Trophoblast cell (in vitro differentiated cells and primary cell): Measurements from ENCODE around the gene BLNK.

Experiments used
- DNase-seq, 2 donors: peaks; one replicate each; pipeline ENCODE4 v3.0.0-alpha.2; 2016
- H2AFZ ChIP-seq: 2 replicates; pipeline ENCODE4 v1.6.1; 2013; ENCODE audit warnings: low read length, moderate library complexity, mild to moderate bottlenecking; ENCODE audit not compliant: insufficient read depth, poor library complexity
- H2AK5ac ChIP-seq: 2 replicates; pipeline ENCODE4 v1.6.1; 2013; ENCODE audit warnings: mild to moderate bottlenecking, low read length
- H2BK120ac ChIP-seq: 2 replicates; pipeline ENCODE4 v1.6.1; 2013; ENCODE audit warnings: low read length, mild to moderate bottlenecking, moderate library complexity; ENCODE audit not compliant: insufficient read depth, poor library complexity
- H2BK12ac ChIP-seq: 2 replicates; pipeline ENCODE4 v1.6.1; 2013; ENCODE audit warnings: mild to moderate bottlenecking, low read length, moderate library complexity
- H2BK5ac ChIP-seq: 2 replicates; pipeline ENCODE4 v1.6.1; 2013; ENCODE audit warnings: low read length, low read depth, moderate library complexity, mild to moderate bottlenecking; ENCODE audit not compliant: poor library complexity
- H3K14ac ChIP-seq: 2 replicates; pipeline ENCODE4 v1.6.1; 2013; ENCODE audit warnings: mild to moderate bottlenecking, low read length
- H3K18ac ChIP-seq: 2 replicates; pipeline ENCODE4 v1.6.1; 2013; ENCODE audit warnings: mild to moderate bottlenecking, low read length
- H3K23ac ChIP-seq: 2 replicates; pipeline ENCODE4 v1.6.1; 2013; ENCODE audit warnings: low read length
- H3K27ac ChIP-seq: 2 replicates; pipeline ENCODE4 v1.5.1; 2013; ENCODE audit warnings: low read depth, mild to moderate bottlenecking, inconsistent platforms, low read length, moderate library complexity
- H3K27me3 ChIP-seq: 2 replicates; pipeline ENCODE4 v1.6.1; 2013; ENCODE audit warnings: inconsistent platforms, mild to moderate bottlenecking, low read length, moderate library complexity; ENCODE audit not compliant: insufficient read depth
- H3K36me3 ChIP-seq, 2 experiments: 1 replicate in 1 of 2; 2 replicates in 1 of 2; pipeline ENCODE4 v1.6.1; 2013; ENCODE audit warnings: low read length in 2 of 2, mild to moderate bottlenecking in 2 of 2, moderate library complexity in 1 of 2; ENCODE audit not compliant: insufficient read depth in 2 of 2, control insufficient read depth in 1 of 2
- H3K4ac ChIP-seq: 2 replicates; pipeline ENCODE4 v1.6.1; 2013; ENCODE audit warnings: low read depth, mild to moderate bottlenecking, low read length, moderate library complexity
- H3K4me1 ChIP-seq, 2 experiments: 1 replicate in 1 of 2; 2 replicates in 1 of 2; pipeline ENCODE4 v1.6.1; 2013; ENCODE audit warnings: low read length in 2 of 2, mild to moderate bottlenecking in 2 of 2, moderate library complexity in 1 of 2; ENCODE audit not compliant: insufficient read depth in 2 of 2, control insufficient read depth in 1 of 2
- H3K4me2 ChIP-seq: 2 replicates; pipeline ENCODE4 v1.6.1; 2013; ENCODE audit warnings: inconsistent platforms, mild to moderate bottlenecking, low read length, moderate library complexity
- H3K4me3 ChIP-seq: 2 replicates; pipeline ENCODE4 v1.5.1; 2013; ENCODE audit warnings: mild to moderate bottlenecking, low read depth, low read length, inconsistent platforms
- H3K79me1 ChIP-seq: one replicate; pipeline ENCODE4 v1.6.1; 2013; ENCODE audit warnings: low read length
- H3K79me2 ChIP-seq: 2 replicates; pipeline ENCODE4 v1.6.1; 2013; ENCODE audit warnings: low read length, mild to moderate bottlenecking; ENCODE audit not compliant: control insufficient read depth, insufficient read depth, poor library complexity
- H3K9ac ChIP-seq: 2 replicates; pipeline ENCODE4 v1.6.1; 2013; ENCODE audit warnings: mild to moderate bottlenecking, low read length
- H3K9me3 ChIP-seq: 2 replicates; pipeline ENCODE4 v1.6.1; 2013; ENCODE audit warnings: low read depth, mild to moderate bottlenecking, control low read depth, inconsistent platforms, low read length; ENCODE audit not compliant: insufficient read depth
- H4K12ac ChIP-seq: 2 replicates; pipeline ENCODE4 v1.6.1; 2013; ENCODE audit warnings: low read depth, mild to moderate bottlenecking, low read length, moderate library complexity
- H4K8ac ChIP-seq: 2 replicates; pipeline ENCODE4 v1.6.1; 2013; ENCODE audit warnings: low read depth, mild to moderate bottlenecking, low read length, moderate library complexity
- H4K91ac ChIP-seq: one replicate; pipeline ENCODE4 v1.6.1; 2013; ENCODE audit warnings: low read depth, mild to moderate bottlenecking, low read length, moderate library complexity
- WGBS: extraction: QIAGEN DNeasy Blood & Tissue Kit; methylation state at CpG from one replicate; pipeline ENCODE4 v1.1.7; 2013; ENCODE audit warnings: missing lambda C conversion rate; ENCODE audit not compliant: insufficient read length, insufficient coverage; ENCODE audit errors: extremely low coverage; 5-methylcytosine and 5-hydroxymethylcytosine counted together

The BLNK gene

GRCh38 chr10:96299383-96299782, 28.0 kb upstream of the BLNK start:
- H3K4me3 ChIP-seq, result no peak overlapping the region
- no peak overlapping the region for H2AFZ ChIP-seq
- no peak overlapping the region for H4K8ac ChIP-seq
- no peak overlapping the region for H2BK12ac ChIP-seq
- H3K23ac ChIP-seq, result no peak overlapping the region
- no peak overlapping the region for H2BK120ac ChIP-seq
- H3K36me3 ChIP-seq, result no peaks in the 10 kb centered on the region
- peaks cover 0 to 7% of the 10 kb centered on the region in 2 experiments for H3K4me1 ChIP-seq
- H3K79me1 ChIP-seq, result peaks cover 1% of the 10 kb centered on the region
- H3K4ac ChIP-seq, result no peak overlapping the region
- no peak overlapping the region for H3K14ac ChIP-seq
- no peak overlapping the region for H3K18ac ChIP-seq
- no peak overlapping the region for H2AK5ac ChIP-seq
- no peak for DNase-seq
- no peak overlapping the region for H4K91ac ChIP-seq
- no CpG with 5 or more reads among the region's 5 CpGs for WGBS
- no peak overlapping the region for H3K4me2 ChIP-seq
- no peaks in the 10 kb centered on the region for H3K79me2 ChIP-seq
- no peaks in the 10 kb centered on the region for H3K9me3 ChIP-seq
- H3K27me3 ChIP-seq, result no peaks in the 10 kb centered on the region
- H3K27ac ChIP-seq, result no peak overlapping the region
- H4K12ac ChIP-seq, result no peak overlapping the region
- H2BK5ac ChIP-seq, result no peak overlapping the region
- no peak overlapping the region for H3K9ac ChIP-seq

- Histone ChIP-seq H3K36me3 (no peaks in the 10 kb centered on the region), H2AK5ac (no peak overlapping the region), H3K79me1 (peaks cover 1% of the 10 kb centered on the region), H3K9ac (no peak overlapping the region), H3K27ac (no peak overlapping the region), H3K4me2 (no peak overlapping the region), H3K4ac (no peak overlapping the region), H3K18ac (no peak overlapping the region), H4K8ac (no peak overlapping the region), H3K23ac (no peak overlapping the region), H4K12ac (no peak overlapping the region), H3K27me3 (no peaks in the 10 kb centered on the region), H2BK5ac (no peak overlapping the region), H2AFZ (no peak overlapping the region), H3K14ac (no peak overlapping the region), H3K9me3 (no peaks in the 10 kb centered on the region), H2BK12ac (no peak overlapping the region), H4K91ac (no peak overlapping the region), H3K4me1 (peaks cover 0 to 7% of the 10 kb centered on the region in 2 experiments), H2BK120ac (no peak overlapping the region), H3K4me3 (no peak overlapping the region), H3K79me2 (no peaks in the 10 kb centered on the region)
- no peak for DNase-seq
- WGBS, result no CpG with 5 or more reads among the region's 3 CpGs
Measured at GRCh38 chr10:96298362-96298761, 27.0 kb upstream of the BLNK start.

GRCh38 chr10:96297486-96297885, 26.1 kb upstream of the BLNK start:
- WGBS, result no CpG with 5 or more reads among the region's 2 CpGs
- Histone ChIP-seq H3K14ac (no peak overlapping the region), H3K4me3 (no peak overlapping the region), H4K8ac (no peak overlapping the region), H3K4me2 (no peak overlapping the region), H2AK5ac (no peak overlapping the region), H4K91ac (no peak overlapping the region), H3K18ac (no peak overlapping the region), H3K23ac (no peak overlapping the region), H3K27me3 (no peaks in the 10 kb centered on the region), H3K9ac (no peak overlapping the region), H3K79me2 (no peaks in the 10 kb centered on the region), H3K9me3 (no peaks in the 10 kb centered on the region), H3K4me1 (peaks cover 0 to 7% of the 10 kb centered on the region in 2 experiments), H2BK12ac (no peak overlapping the region), H3K79me1 (peaks cover 1% of the 10 kb centered on the region), H4K12ac (no peak overlapping the region), H2BK5ac (no peak overlapping the region), H3K27ac (no peak overlapping the region), H3K36me3 (no peaks in the 10 kb centered on the region), H2BK120ac (no peak overlapping the region), H3K4ac (no peak overlapping the region), H2AFZ (no peak overlapping the region)
- DNase-seq, result no peak

GRCh38 chr10:96295475-96295874, 24.1 kb upstream of the BLNK start:
- H2BK5ac ChIP-seq, result no peak overlapping the region
- no peak overlapping the region for H3K4ac ChIP-seq
- no peak overlapping the region for H2BK12ac ChIP-seq
- no peaks in the 10 kb centered on the region for H3K4me1 ChIP-seq
- no peak overlapping the region for H3K14ac ChIP-seq
- no peak overlapping the region for H2AK5ac ChIP-seq
- H3K79me1 ChIP-seq, result no peaks in the 10 kb centered on the region
- H4K8ac ChIP-seq, result no peak overlapping the region
- H3K27ac ChIP-seq, result no peak overlapping the region
- no peaks in the 10 kb centered on the region for H3K79me2 ChIP-seq
- no peaks in the 10 kb centered on the region for H3K27me3 ChIP-seq
- no peak overlapping the region for H3K9ac ChIP-seq
- H2BK120ac ChIP-seq, result no peak overlapping the region
- DNase-seq, result no peak
- no peaks in the 10 kb centered on the region for H3K36me3 ChIP-seq
- no peak overlapping the region for H3K4me3 ChIP-seq
- no peaks in the 10 kb centered on the region for H3K9me3 ChIP-seq
- no peak overlapping the region for H3K4me2 ChIP-seq
- whole genome bisulfite sequencing, result no CpG with 5 or more reads among the region's 4 CpGs
- H3K23ac ChIP-seq, result no peak overlapping the region
- H2AFZ ChIP-seq, result no peak overlapping the region
- H3K18ac ChIP-seq, result no peak overlapping the region
- H4K12ac ChIP-seq, result no peak overlapping the region
- no peak overlapping the region for H4K91ac ChIP-seq
